Liver (tissue), 9 donors: ENCODE data around the gene RAPGEF2. TPM values are rescaled to one million over a fixed set of nuclear protein-coding genes. Genes with fewer than 3 reads are reported as not detected.

Experiments used
- DNase-seq: peaks from one replicate; pipeline ENCODE4 v3.0.0-alpha.2; 2017; ENCODE audit warnings: low spot score
- H3K27ac ChIP-seq, 2 donors: one replicate each; pipeline ENCODE4 v1.7.0; 2013; ENCODE audit warnings: inconsistent platforms in 2 of 2, low read length in 2 of 2, control low read depth in 1 of 2, low read depth in 1 of 2, mild to moderate bottlenecking in 1 of 2
- H3K27me3 ChIP-seq, 4 donors: one replicate each; pipeline versions ENCODE4 v1.6.1 to v1.7.0; 2013; ENCODE audit warnings: low read length in 3 of 4, inconsistent platforms in 1 of 4, mild to moderate bottlenecking in 1 of 4, moderate library complexity in 1 of 4; ENCODE audit not compliant: control insufficient read depth in 4 of 4, insufficient read depth in 4 of 4
- H3K36me3 ChIP-seq, 4 donors: one replicate each; pipeline versions ENCODE4 v1.6.1 to v1.7.0; 2013; ENCODE audit warnings: low read length in 3 of 4, mild to moderate bottlenecking in 3 of 4, low read depth in 1 of 4, moderate library complexity in 1 of 4; ENCODE audit not compliant: control insufficient read depth in 4 of 4, insufficient read depth in 3 of 4
- H3K4me1 ChIP-seq, 4 donors: one replicate each; pipeline versions ENCODE4 v1.6.1 to v1.7.0; 2013; ENCODE audit warnings: low read length in 3 of 4, mild to moderate bottlenecking in 3 of 4, moderate library complexity in 1 of 4; ENCODE audit not compliant: control insufficient read depth in 4 of 4, insufficient read depth in 4 of 4
- H3K4me3 ChIP-seq, 3 donors: one replicate each; pipeline versions ENCODE4 v1.6.1 to v1.7.0; 2013; ENCODE audit warnings: low read length in 3 of 3, control low read depth in 1 of 3, low read depth in 1 of 3, mild to moderate bottlenecking in 1 of 3
- H3K9ac ChIP-seq, 2 donors: one replicate each; pipeline ENCODE4 v1.7.0; 2013; ENCODE audit warnings: low read length in 2 of 2, mild to moderate bottlenecking in 2 of 2, moderate library complexity in 2 of 2, control low read depth in 1 of 2, low read depth in 1 of 2
- H3K9me3 ChIP-seq, 4 donors: one replicate each; pipeline versions ENCODE4 v1.6.1 to v1.7.0; 2013; ENCODE audit warnings: low read length in 3 of 4; ENCODE audit not compliant: control insufficient read depth in 4 of 4
- ATF3 ChIP-seq: IDR thresholded peaks from 2 replicates; pipeline ENCODE4 v1.6.1; 2016; ENCODE audit warnings: antibody characterized with exemption
- CTCF ChIP-seq: fragments of 150-350 bp; IDR thresholded peaks from 2 replicates; pipeline ENCODE4 v1.5.1; 2017; ENCODE audit warnings: improper control_type of control experiment, low read depth, low read length; ENCODE audit not compliant: missing input control
- EGR1 ChIP-seq, 2 donors: IDR thresholded peaks; 2 replicates each; pipeline ENCODE4 v1.6.1; 2016 to 2018; ENCODE audit warnings: antibody characterized with exemption in 2 of 2, low read depth in 2 of 2
- FOXA1 ChIP-seq: IDR thresholded peaks from 2 replicates; pipeline ENCODE4 v1.6.1; 2016; ENCODE audit warnings: antibody characterized with exemption
- FOXA2 ChIP-seq: IDR thresholded peaks from 2 replicates; pipeline ENCODE4 v1.6.1; 2016; ENCODE audit warnings: antibody characterized with exemption
- GABPA ChIP-seq, 2 donors: IDR thresholded peaks in 1 of 2; conservative IDR thresholded peaks in 1 of 2; 2 replicates each; pipeline ENCODE4 v1.6.1; 2016; ENCODE audit warnings: antibody characterized with exemption in 2 of 2, mild to moderate bottlenecking in 1 of 2, moderate library complexity in 1 of 2
- HNF4A ChIP-seq, 2 donors: conservative IDR thresholded peaks; 2 replicates each; pipeline ENCODE4 v1.6.1; 2016; ENCODE audit warnings: antibody characterized with exemption in 2 of 2, mild to moderate bottlenecking in 2 of 2
- HNF4G ChIP-seq: IDR thresholded peaks from 2 replicates; pipeline ENCODE4 v1.6.1; 2016; ENCODE audit warnings: antibody characterized with exemption
- JUND ChIP-seq, 2 donors: IDR thresholded peaks; 2 replicates each; pipeline ENCODE4 v1.6.1; 2016; ENCODE audit warnings: antibody characterized with exemption in 2 of 2
- MAX ChIP-seq: IDR thresholded peaks from 2 replicates; pipeline ENCODE4 v1.6.1; 2016; ENCODE audit warnings: antibody characterized with exemption
- NR2F2 ChIP-seq: IDR thresholded peaks from 2 replicates; pipeline ENCODE4 v1.6.1; 2016; ENCODE audit warnings: antibody characterized with exemption
- RAD21 ChIP-seq, 2 donors: IDR thresholded peaks; 2 replicates each; pipeline ENCODE4 v1.6.1; 2016; ENCODE audit warnings: antibody characterized with exemption in 2 of 2, mild to moderate bottlenecking in 2 of 2
- REST ChIP-seq: IDR thresholded peaks from 2 replicates; pipeline ENCODE4 v1.6.1; 2016; ENCODE audit warnings: antibody characterized with exemption, mild to moderate bottlenecking
- RXRA ChIP-seq, 2 donors: IDR thresholded peaks; 2 replicates each; pipeline ENCODE4 v1.6.1; 2017 to 2018; ENCODE audit warnings: antibody characterized with exemption in 2 of 2, mild to moderate bottlenecking in 1 of 2
- SP1 ChIP-seq: IDR thresholded peaks from 2 replicates; pipeline ENCODE4 v1.6.1; 2018; ENCODE audit warnings: antibody characterized with exemption, mild to moderate bottlenecking
- TAF1 ChIP-seq: conservative IDR thresholded peaks from 2 replicates; pipeline ENCODE4 v1.6.1; 2016; ENCODE audit warnings: antibody characterized with exemption, mild to moderate bottlenecking
- YY1 ChIP-seq: IDR thresholded peaks from 2 replicates; pipeline ENCODE4 v1.6.1; 2016; ENCODE audit warnings: antibody characterized with exemption, mild to moderate bottlenecking
- ZBTB33 ChIP-seq: IDR thresholded peaks from 2 replicates; pipeline ENCODE4 v1.6.1; 2016; ENCODE audit warnings: antibody characterized with exemption
- WGBS: extraction: QIAGEN DNeasy Blood & Tissue Kit; methylation state at CpG from one replicate; pipeline ENCODE4 v1.1.7; 2013; 5-methylcytosine and 5-hydroxymethylcytosine counted together
- polyA plus RNA-seq, 2 donors: library from polyadenylated mRNA; stranded (reverse) in 1 of 2; unstranded in 1 of 2; fragments of 200-250 nt in 1 of 2; fragments of >200 nt in 1 of 2; fragmentation: Nextera tagmentation in 1 of 2; extraction: Ambion mirVana in 1 of 2; gene quantifications; one replicate each; pipeline versions ENCODE4 v1.2.1 to v1.2.3, GENCODE V29; 2013 to 2015
- total RNA-seq, 2 donors: library from RNA; depleted of rRNA; stranded (reverse); fragments of >200 nt; gene quantifications; one replicate each; pipeline ENCODE4 v1.2.3, GENCODE V29; 2014
- donor health status: healthy.
- donor health status: healthy.
- donor health status: healthy.
- donor health status: healthy.
- donor health status: healthy.

RAPGEF2 gene
- total and polyA plus RNA-seq, 4 donors: 7.3 to 90.4 (median 32.2) TPM

- WGBS: 32% methylated on average over 1 of the region's 1 CpG
- no peak for TF ChIP-seq YY1
- TF ChIP-seq RXRA (IDR thresholded peaks at IDR 0.05): no peak
- no peak for TF ChIP-seq FOXA2
- no peak for TF ChIP-seq REST
- TF ChIP-seq TAF1: no peak
- TF ChIP-seq NR2F2: no peak
- no peak for TF ChIP-seq HNF4A (conservative IDR thresholded peaks at IDR 0.05)
- no peak for TF ChIP-seq JUND (IDR thresholded peaks at IDR 0.05)
- TF ChIP-seq SP1: no peak
- TF ChIP-seq EGR1 (IDR thresholded peaks at IDR 0.05; ENCODE audit: low read depth in 2 of 2): no peak
- H3K27ac ChIP-seq: no peak overlapping the region
Observed at GRCh38 chr4:159097785-159098184, 5.1 kb upstream of the RAPGEF2 start.

GRCh38 chr4:159098482-159099127 lies 4.3 kb upstream of the RAPGEF2 start:
- H3K4me1 ChIP-seq: peaks cover 0 to 5% (median 1%) of the 10 kb centered on the region in 4 donors
- H3K27ac ChIP-seq: no peak overlapping the region
- no peak overlapping the region for H3K9ac ChIP-seq
- TF ChIP-seq EGR1 (IDR thresholded peaks at IDR 0.05; ENCODE audit: low read depth in 2 of 2) (no peak), GABPA (IDR thresholded peaks at IDR 0.05 in 1 of 2, conservative IDR thresholded peaks at IDR 0.05 in 1 of 2) (no peak), HNF4G (no peak), HNF4A (conservative IDR thresholded peaks at IDR 0.05) (no peak), RAD21 (IDR thresholded peaks at IDR 0.05) (no peak), YY1 (no peak), JUND (IDR thresholded peaks at IDR 0.05) (no peak), MAX (no peak), RXRA (IDR thresholded peaks at IDR 0.05) (no peak), SP1 (no peak), FOXA2 (no peak), CTCF (no peak), REST (no peak), FOXA1 (no peak), NR2F2 (no peak), ZBTB33 (no peak), ATF3 (no peak), TAF1 (no peak)
- H3K4me3 ChIP-seq: no peak overlapping the region
- H3K9me3 ChIP-seq: no peaks in the 10 kb centered on the region
- H3K27me3 ChIP-seq: no peaks in the 10 kb centered on the region
- H3K36me3 ChIP-seq: no peaks in the 10 kb centered on the region
- no peak for DNase-seq

More at GRCh38 chr4:159097785-159098184, 5.1 kb upstream of the RAPGEF2 start:
- Histone ChIP-seq H3K9me3 (no peaks in the 10 kb centered on the region), H3K4me1 (peaks cover 0 to 5% (median 1%) of the 10 kb centered on the region in 4 donors), H3K36me3 (no peaks in the 10 kb centered on the region), H3K9ac (no peak overlapping the region), H3K4me3 (no peak overlapping the region), H3K27me3 (no peaks in the 10 kb centered on the region)
- DNase-seq: no peak
